Fibroblast of the aortic adventitia (primary cell): ENCODE data around the gene S100PBP. TPM values are rescaled to one million over a fixed set of nuclear protein-coding genes. Genes with fewer than 3 reads are reported as not detected.

Experiments used
- DNase-seq: peaks from one replicate; pipeline ENCODE4 v3.0.0-alpha.2; 2010; ENCODE audit warnings: low read depth
- H3K4me3 ChIP-seq: 2 replicates; pipeline ENCODE4 v1.5.1; 2011; ENCODE audit warnings: low read depth, mild to moderate bottlenecking, control low read depth, low read length, moderate library complexity
- total RNA-seq: library from RNA; depleted of rRNA; stranded (reverse); fragments of >200 nt; gene quantifications from 2 replicates; pipeline ENCODE4 v1.2.3, GENCODE V29; 2012; ENCODE audit warnings: low replicate concordance
- TF ChIP-seq, protein P1 (sequence below): IDR thresholded peaks from 2 replicates; pipeline ENCODE4 v1.5.1; 2011; ENCODE audit warnings: mild to moderate bottlenecking, low read length, control low read depth, inconsistent platforms; ENCODE audit not compliant: insufficient read depth

S100PBP gene
- total RNA-seq, 1 donor = 42.4 TPM

DNA sequence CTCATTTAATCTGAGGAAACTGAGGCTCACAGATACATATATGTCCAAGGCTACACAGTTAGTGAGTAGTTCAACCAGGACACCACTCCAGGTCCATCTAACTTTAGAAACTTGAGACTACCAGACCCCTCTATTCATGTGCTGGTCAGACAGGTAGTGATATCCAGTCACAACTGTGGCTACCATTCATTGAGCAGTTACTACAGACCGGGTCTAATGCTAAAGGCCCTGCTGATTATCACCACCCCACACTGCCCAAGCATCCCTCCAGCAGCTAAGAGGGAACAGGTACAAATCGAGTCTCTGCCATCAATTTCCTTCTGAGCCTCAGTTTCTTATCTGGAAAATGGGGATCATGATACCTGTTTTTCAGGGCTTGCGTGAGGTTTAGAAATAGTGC lies 74.2 kb downstream of the S100PBP start:
- no peak for DNase-seq
- TF ChIP-seq, protein P1, sequence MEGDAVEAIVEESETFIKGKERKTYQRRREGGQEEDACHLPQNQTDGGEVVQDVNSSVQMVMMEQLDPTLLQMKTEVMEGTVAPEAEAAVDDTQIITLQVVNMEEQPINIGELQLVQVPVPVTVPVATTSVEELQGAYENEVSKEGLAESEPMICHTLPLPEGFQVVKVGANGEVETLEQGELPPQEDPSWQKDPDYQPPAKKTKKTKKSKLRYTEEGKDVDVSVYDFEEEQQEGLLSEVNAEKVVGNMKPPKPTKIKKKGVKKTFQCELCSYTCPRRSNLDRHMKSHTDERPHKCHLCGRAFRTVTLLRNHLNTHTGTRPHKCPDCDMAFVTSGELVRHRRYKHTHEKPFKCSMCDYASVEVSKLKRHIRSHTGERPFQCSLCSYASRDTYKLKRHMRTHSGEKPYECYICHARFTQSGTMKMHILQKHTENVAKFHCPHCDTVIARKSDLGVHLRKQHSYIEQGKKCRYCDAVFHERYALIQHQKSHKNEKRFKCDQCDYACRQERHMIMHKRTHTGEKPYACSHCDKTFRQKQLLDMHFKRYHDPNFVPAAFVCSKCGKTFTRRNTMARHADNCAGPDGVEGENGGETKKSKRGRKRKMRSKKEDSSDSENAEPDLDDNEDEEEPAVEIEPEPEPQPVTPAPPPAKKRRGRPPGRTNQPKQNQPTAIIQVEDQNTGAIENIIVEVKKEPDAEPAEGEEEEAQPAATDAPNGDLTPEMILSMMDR = no peak
- no peak overlapping the region for H3K4me3 ChIP-seq

DNA sequence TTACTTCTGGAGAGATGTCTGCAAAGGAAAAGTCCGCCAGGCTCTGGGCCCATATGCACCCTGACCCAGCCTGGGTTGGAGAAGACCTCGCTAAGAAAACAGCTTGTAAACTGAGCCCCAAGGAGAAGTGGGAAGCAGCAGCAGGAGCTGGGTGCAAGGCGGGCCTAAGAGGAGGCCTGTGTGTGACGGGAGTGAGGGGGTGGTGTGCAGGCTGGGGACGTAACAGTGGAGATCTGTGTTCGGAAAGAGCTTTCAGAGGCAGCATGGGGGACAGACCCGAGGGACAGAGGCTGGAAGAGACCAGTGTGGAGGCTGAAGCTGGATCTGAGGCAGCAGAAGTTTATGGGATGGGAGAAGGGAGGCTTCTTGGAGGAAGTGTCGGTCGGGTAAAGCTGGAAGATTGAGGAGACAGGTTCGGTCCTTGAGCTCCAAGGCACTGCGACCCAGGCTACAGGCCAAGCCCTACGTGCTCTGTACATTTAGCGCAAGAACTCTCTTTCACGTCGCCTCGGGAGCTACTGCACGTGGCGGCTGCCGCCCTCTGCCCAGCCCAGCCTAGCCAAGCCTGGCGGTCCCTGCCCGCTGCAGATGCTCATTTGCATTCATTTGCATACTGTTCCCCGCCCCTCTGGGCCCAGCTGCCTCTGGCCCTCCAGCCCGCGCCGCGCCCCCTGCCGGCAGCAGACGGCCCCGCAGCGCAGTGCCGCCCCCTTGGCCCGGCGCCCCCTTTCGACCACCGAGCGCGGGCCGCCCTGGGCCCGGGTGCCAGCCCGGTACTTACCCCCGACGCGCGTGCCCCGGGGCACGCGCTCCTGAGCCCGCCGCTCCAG lies 75.1 kb downstream of the S100PBP start:
- H3K4me3 ChIP-seq = peak overlapping the region; percentile 50
- no peak for DNase-seq
- TF ChIP-seq, protein P1 = peak; percentile 30

DNA sequence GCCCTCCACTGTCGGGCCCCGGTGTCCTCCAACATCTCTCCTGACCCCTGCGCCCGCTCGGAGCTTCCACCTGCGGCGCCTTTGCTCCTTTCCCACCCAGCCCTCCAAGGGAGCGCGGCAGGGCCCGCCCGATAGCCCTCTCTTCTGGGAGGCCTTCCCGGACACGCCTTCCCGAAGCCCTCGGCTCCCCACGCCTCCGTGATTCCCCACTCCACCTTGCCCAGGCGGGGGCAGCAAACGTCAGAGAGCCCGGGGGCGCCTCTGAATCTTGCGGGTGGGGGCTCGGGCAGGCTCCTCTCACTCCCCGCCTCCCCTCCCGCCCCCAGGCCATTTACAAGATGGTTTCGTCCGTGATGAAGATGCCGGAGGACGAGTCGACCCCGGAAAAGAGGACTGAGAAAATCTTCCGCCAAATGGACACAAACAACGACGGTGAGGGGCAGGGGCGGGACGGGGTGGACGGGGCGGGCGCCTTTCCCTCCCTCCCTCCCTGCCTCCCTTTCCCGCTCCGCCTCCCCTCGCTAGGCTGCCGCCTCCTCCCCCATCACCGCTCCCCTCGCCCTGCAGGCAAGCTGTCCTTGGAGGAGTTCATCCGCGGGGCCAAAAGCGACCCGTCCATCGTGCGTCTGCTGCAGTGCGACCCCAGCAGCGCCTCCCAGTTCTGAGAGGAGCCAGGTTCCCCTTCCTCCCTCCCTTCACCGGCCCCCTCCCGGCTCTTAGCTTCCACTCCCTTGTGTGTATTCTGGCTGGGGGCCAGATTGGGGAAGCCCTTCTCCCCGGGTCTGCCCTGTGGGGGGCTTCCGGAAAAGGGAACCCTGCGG lies 76.0 kb downstream of the S100PBP start:
- TF ChIP-seq, protein P1 = no peak
- DNase-seq = no peak
- peak overlapping the region; percentile 50 for H3K4me3 ChIP-seq

DNA sequence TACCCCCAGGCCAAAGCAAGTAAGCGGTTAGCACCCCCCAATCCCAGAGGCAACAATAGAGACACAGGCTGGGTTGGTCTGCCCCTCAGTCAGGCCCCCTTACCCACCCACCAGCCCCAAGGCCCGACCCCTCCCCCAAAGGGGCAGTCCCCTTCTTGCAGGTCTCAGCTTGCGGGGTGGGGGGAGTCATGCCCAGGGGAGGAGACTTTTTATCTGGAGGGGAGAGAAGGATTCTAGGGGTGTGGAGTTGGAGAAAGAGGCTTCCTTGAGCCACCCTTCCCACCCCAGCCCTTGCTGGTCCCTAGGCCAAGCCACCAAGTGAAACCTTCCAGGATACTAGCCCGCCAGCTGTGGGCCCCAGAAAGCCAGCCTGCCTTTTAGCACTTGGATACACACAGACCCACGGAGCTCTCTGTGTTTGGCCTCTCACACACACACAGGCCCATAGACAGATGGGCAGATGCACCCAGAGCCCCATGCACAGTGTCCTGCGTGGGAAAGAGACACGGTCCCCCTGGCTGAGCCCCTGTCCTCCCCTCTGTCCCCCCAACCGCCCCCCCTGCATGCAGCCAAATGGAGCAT lies 76.7 kb downstream of the S100PBP start:
- TF ChIP-seq, protein P1 = no peak
- H3K4me3 ChIP-seq = no peak overlapping the region
- no peak for DNase-seq

DNA sequence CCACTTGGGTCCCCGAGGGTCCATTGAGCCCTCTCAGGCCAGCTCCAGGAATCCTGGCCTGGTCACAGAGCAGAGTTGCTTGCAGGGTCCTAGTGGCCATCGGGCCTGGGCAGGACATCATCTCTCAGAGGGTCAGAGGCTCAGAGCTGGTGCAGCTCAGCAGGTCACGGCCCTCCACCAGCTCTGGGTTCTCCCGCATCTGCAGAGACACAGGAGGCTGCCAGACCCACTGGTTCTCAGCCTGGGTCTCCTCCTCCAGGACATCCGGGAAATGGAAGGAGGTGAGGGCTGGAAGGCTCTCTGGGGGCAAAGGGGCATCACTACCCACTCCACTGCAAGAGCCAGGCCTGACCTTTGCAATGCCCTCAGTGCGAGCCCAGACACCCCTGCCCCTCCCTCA lies 77.2 kb downstream of the S100PBP start:
- no peak overlapping the region for H3K4me3 ChIP-seq
- TF ChIP-seq, protein P1 = no peak
- no peak for DNase-seq

DNA sequence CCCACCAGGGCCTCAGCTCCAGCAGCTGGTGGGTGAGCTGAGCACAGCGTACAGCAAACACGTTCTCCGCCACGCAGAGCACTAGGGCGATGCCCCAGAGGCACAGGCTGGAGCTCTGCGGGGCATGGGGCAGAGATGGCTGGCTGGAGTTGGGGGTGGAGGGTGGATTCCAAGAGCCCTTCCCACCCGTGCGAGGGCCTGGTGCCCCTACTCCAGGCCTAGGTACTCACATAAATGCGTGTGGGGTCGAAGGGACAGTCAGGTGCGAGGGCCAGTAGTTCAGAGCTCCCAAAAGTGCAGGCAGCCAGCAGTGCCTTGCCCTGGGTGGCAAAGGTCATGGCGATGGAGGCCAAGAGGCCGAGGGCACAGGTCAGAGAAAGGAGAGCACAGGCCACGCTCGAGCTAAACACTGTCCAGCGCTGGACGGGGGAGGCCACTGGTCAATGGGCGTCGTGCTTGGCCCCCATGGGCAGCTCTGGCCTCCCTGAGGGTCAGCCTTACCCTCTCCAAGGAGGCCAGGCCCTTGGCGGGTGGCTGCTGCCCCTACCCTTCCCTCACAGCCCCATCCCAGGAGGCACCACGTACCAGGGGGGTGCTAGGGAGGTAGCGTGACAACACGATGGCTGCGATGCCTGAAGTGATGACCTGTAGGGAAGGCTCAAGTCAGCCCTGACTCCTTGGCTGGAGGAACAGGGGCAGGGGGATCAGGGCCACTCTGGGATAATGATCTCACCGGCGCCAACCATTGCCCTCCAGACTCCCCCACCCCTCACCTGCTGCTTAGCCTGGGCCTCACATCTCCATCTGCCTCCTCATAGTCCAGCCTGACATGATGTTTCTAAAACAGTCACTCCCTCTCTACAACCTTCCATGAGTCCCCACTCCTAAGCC lies 78.1 kb downstream of the S100PBP start:
- H3K4me3 ChIP-seq = no peak overlapping the region
- TF ChIP-seq, protein P1 = no peak

More for the DNA sequence above, 78.1 kb downstream of the S100PBP start:
- DNase-seq = no peak
